ENCODE measurements around the gene JMJD1C.

GRCh38 chr10:63470928-63471327 lies 5.2 kb upstream of the JMJD1C start:
- TF ChIP-seq POLR2A (IDR thresholded peaks at IDR 0.05; ENCODE audit: low read length) (no peak), GATA1 (IDR thresholded peaks at IDR 0.05; ENCODE audit: low read depth, low read length) (no peak)
